ENCODE data around the gene NFIB.

NFIB gene

GRCh38 chr9:14214693-14215092 is 99.2 kb downstream of the NFIB start:
- DNase-seq (ENCODE audit: low read depth in 3 of 3), result no peak

- no peak for DNase-seq (ENCODE audit: low read depth in 3 of 3)
Observed at GRCh38 chr9:14214065-14214684, 99.8 kb downstream of the NFIB start.

- no peak for DNase-seq (ENCODE audit: low read depth in 3 of 3)
Observed at GRCh38 chr9:14213504-14213903, 100.4 kb downstream of the NFIB start.

- DNase-seq (ENCODE audit: low read depth in 3 of 3), result no peak
Observed at GRCh38 chr9:14212697-14213420, 101.1 kb downstream of the NFIB start.

- no peak for DNase-seq (ENCODE audit: low read depth in 3 of 3)
Observed at GRCh38 chr9:14212077-14212476, 101.9 kb downstream of the NFIB start.

- DNase-seq (ENCODE audit: low read depth in 3 of 3), result no peak
Observed at GRCh38 chr9:14211564-14211963, 102.4 kb downstream of the NFIB start.

- DNase-seq (ENCODE audit: low read depth in 3 of 3), result no peak
Observed at GRCh38 chr9:14210428-14210827, 103.5 kb downstream of the NFIB start.

GRCh38 chr9:14209399-14210345 is 104.3 kb downstream of the NFIB start:
- DNase-seq (ENCODE audit: low read depth in 3 of 3), result no peak

- DNase-seq (ENCODE audit: low read depth in 3 of 3), result no peak
Observed at GRCh38 chr9:14207352-14207995, 106.5 kb downstream of the NFIB start.

GRCh38 chr9:14205463-14205862 is 108.5 kb downstream of the NFIB start:
- DNase-seq (ENCODE audit: low read depth in 3 of 3), result no peak

GRCh38 chr9:14203356-14204056 is 110.4 kb downstream of the NFIB start:
- DNase-seq (ENCODE audit: low read depth in 3 of 3), result no peak

- no peak for DNase-seq (ENCODE audit: low read depth in 3 of 3)
Observed at GRCh38 chr9:14198841-14199455, 115.0 kb downstream of the NFIB start.

- DNase-seq (ENCODE audit: low read depth in 3 of 3), result no peak
Observed at GRCh38 chr9:14198047-14198840, 115.7 kb downstream of the NFIB start.

- DNase-seq (ENCODE audit: low read depth in 3 of 3), result no peak
Observed at GRCh38 chr9:14197325-14197858, 116.5 kb downstream of the NFIB start.

- no peak for DNase-seq (ENCODE audit: low read depth in 3 of 3)
Observed at GRCh38 chr9:14193328-14193990, 120.5 kb downstream of the NFIB start.

GRCh38 chr9:14192556-14192955 is 121.4 kb downstream of the NFIB start:
- DNase-seq (ENCODE audit: low read depth in 3 of 3), result no peak

GRCh38 chr9:14191512-14191911 is 122.4 kb downstream of the NFIB start:
- no peak for DNase-seq (ENCODE audit: low read depth in 3 of 3)

- DNase-seq (ENCODE audit: low read depth in 3 of 3), result no peak
Observed at GRCh38 chr9:14190240-14190639, 123.7 kb downstream of the NFIB start.

GRCh38 chr9:14189578-14189977 is 124.4 kb downstream of the NFIB start:
- DNase-seq (ENCODE audit: low read depth in 3 of 3), result no peak

All from stimulated activated CD4-positive, alpha-beta T cell treated with anti-CD3 and anti-CD28 coated beads, TNF-alpha, amount 100 ng/mL, for 4 hours (primary cell).